ENCODE results near the gene JAKMIP2.

JAKMIP2 gene

GRCh38 chr5:147763791-147764525, 18.6 kb downstream of the JAKMIP2 start:
- ATAC-seq: no peak
- DNase-seq: no peak
- Mint-ChIP-seq H3K27me3 (no peaks in the 10 kb centered on the region), H3K9me3 (no peaks in the 10 kb centered on the region), H3K4me1 (no peaks in the 10 kb centered on the region), H3K4me3 (no peak overlapping the region), H3K27ac (no peak overlapping the region)

- H3K27me3 Mint-ChIP-seq: no peaks in the 10 kb centered on the region
- no peak for ATAC-seq
- H3K9me3 Mint-ChIP-seq: no peaks in the 10 kb centered on the region
- DNase-seq: no peak
- no peak overlapping the region for H3K4me3 Mint-ChIP-seq
- H3K27ac Mint-ChIP-seq: no peak overlapping the region
- H3K4me1 Mint-ChIP-seq: no peaks in the 10 kb centered on the region
These were observed 22.2 kb downstream of the JAKMIP2 start for GRCh38 chr5:147760086-147760875.

GRCh38 chr5:147759441-147759840, 23.1 kb downstream of the JAKMIP2 start:
- Mint-ChIP-seq H3K27me3 (no peaks in the 10 kb centered on the region), H3K27ac (no peak overlapping the region), H3K9me3 (no peaks in the 10 kb centered on the region), H3K4me1 (no peaks in the 10 kb centered on the region), H3K4me3 (no peak overlapping the region)
- ATAC-seq: no peak
- no peak for DNase-seq

GRCh38 chr5:147756566-147756965, 26.0 kb downstream of the JAKMIP2 start:
- Mint-ChIP-seq H3K27me3 (no peaks in the 10 kb centered on the region), H3K27ac (no peak overlapping the region), H3K4me3 (no peak overlapping the region), H3K9me3 (no peaks in the 10 kb centered on the region), H3K4me1 (no peaks in the 10 kb centered on the region)
- ATAC-seq (no peak), DNase-seq (no peak)

- H3K4me1 Mint-ChIP-seq: no peaks in the 10 kb centered on the region
- no peaks in the 10 kb centered on the region for H3K9me3 Mint-ChIP-seq
- no peak overlapping the region for H3K4me3 Mint-ChIP-seq
- H3K27me3 Mint-ChIP-seq: no peaks in the 10 kb centered on the region
- H3K27ac Mint-ChIP-seq: no peak overlapping the region
- ATAC-seq (no peak), DNase-seq (no peak)
These were observed 28.0 kb downstream of the JAKMIP2 start for GRCh38 chr5:147754372-147755122.

- Mint-ChIP-seq H3K27ac (no peak overlapping the region), H3K4me1 (no peaks in the 10 kb centered on the region), H3K27me3 (no peaks in the 10 kb centered on the region), H3K4me3 (no peak overlapping the region), H3K9me3 (no peaks in the 10 kb centered on the region)
- no peak for DNase-seq
- ATAC-seq: no peak
These were observed 28.8 kb downstream of the JAKMIP2 start for GRCh38 chr5:147753765-147754164.

- ATAC-seq (no peak), DNase-seq (no peak)
- H3K27ac Mint-ChIP-seq: peak overlapping the region in 1 of 2 donors; percentile 16
- no peaks in the 10 kb centered on the region for H3K9me3 Mint-ChIP-seq
- H3K27me3 Mint-ChIP-seq: no peaks in the 10 kb centered on the region
- no peaks in the 10 kb centered on the region for H3K4me1 Mint-ChIP-seq
- H3K4me3 Mint-ChIP-seq: no peak overlapping the region
These were observed 29.8 kb downstream of the JAKMIP2 start for GRCh38 chr5:147752666-147753290.

GRCh38 chr5:147752033-147752432, 30.5 kb downstream of the JAKMIP2 start:
- Mint-ChIP-seq H3K4me3 (no peak overlapping the region), H3K27me3 (no peaks in the 10 kb centered on the region), H3K27ac (no peak overlapping the region), H3K4me1 (no peaks in the 10 kb centered on the region), H3K9me3 (no peaks in the 10 kb centered on the region)
- no peak for ATAC-seq
- no peak for DNase-seq

GRCh38 chr5:147751156-147751830, 31.2 kb downstream of the JAKMIP2 start:
- no peak overlapping the region for H3K4me3 Mint-ChIP-seq
- DNase-seq (no peak), ATAC-seq (no peak)
- no peaks in the 10 kb centered on the region for H3K27me3 Mint-ChIP-seq
- no peaks in the 10 kb centered on the region for H3K9me3 Mint-ChIP-seq
- no peaks in the 10 kb centered on the region for H3K4me1 Mint-ChIP-seq
- H3K27ac Mint-ChIP-seq: no peak overlapping the region

GRCh38 chr5:147750065-147750464, 32.5 kb downstream of the JAKMIP2 start:
- Mint-ChIP-seq H3K9me3 (no peaks in the 10 kb centered on the region), H3K4me3 (no peak overlapping the region), H3K27me3 (no peaks in the 10 kb centered on the region), H3K4me1 (no peaks in the 10 kb centered on the region), H3K27ac (no peak overlapping the region)
- ATAC-seq: no peak
- DNase-seq: no peak

- ATAC-seq (no peak), DNase-seq (no peak)
- no peak overlapping the region for H3K27ac Mint-ChIP-seq
- H3K4me1 Mint-ChIP-seq: no peaks in the 10 kb centered on the region
- no peak overlapping the region for H3K4me3 Mint-ChIP-seq
- no peaks in the 10 kb centered on the region for H3K9me3 Mint-ChIP-seq
- H3K27me3 Mint-ChIP-seq: no peaks in the 10 kb centered on the region
These were observed 33.9 kb downstream of the JAKMIP2 start for GRCh38 chr5:147748590-147748989.

GRCh38 chr5:147746986-147747385, 35.5 kb downstream of the JAKMIP2 start:
- DNase-seq: no peak
- Mint-ChIP-seq H3K9me3 (no peaks in the 10 kb centered on the region), H3K27me3 (no peaks in the 10 kb centered on the region), H3K27ac (no peak overlapping the region), H3K4me3 (no peak overlapping the region), H3K4me1 (no peaks in the 10 kb centered on the region)
- ATAC-seq: no peak

- Mint-ChIP-seq H3K4me3 (no peak overlapping the region), H3K4me1 (no peaks in the 10 kb centered on the region), H3K27me3 (no peaks in the 10 kb centered on the region), H3K27ac (no peak overlapping the region), H3K9me3 (no peaks in the 10 kb centered on the region)
- no peak for ATAC-seq
- DNase-seq: no peak
These were observed 38.7 kb downstream of the JAKMIP2 start for GRCh38 chr5:147743678-147744374.

- no peak for DNase-seq
- H3K27ac Mint-ChIP-seq: no peak overlapping the region
- H3K27me3 Mint-ChIP-seq: no peaks in the 10 kb centered on the region
- no peak for ATAC-seq
- H3K9me3 Mint-ChIP-seq: no peaks in the 10 kb centered on the region
- H3K4me3 Mint-ChIP-seq: no peak overlapping the region
- H3K4me1 Mint-ChIP-seq: no peaks in the 10 kb centered on the region
These were observed 39.5 kb downstream of the JAKMIP2 start for GRCh38 chr5:147743012-147743411.

- DNase-seq (no peak), ATAC-seq (no peak)
- H3K9me3 Mint-ChIP-seq: no peaks in the 10 kb centered on the region
- no peak overlapping the region for H3K27ac Mint-ChIP-seq
- no peaks in the 10 kb centered on the region for H3K27me3 Mint-ChIP-seq
- H3K4me3 Mint-ChIP-seq: no peak overlapping the region
- H3K4me1 Mint-ChIP-seq: no peaks in the 10 kb centered on the region
These were observed 40.4 kb downstream of the JAKMIP2 start for GRCh38 chr5:147742151-147742550.
